Measurements from ENCODE around the gene CDK19. TPM values are rescaled to one million over a fixed set of nuclear protein-coding genes. Genes with fewer than 3 reads are reported as not detected.
"Not testable (repeated sequence)": the region's sequence is repeated elsewhere in the genome, so short reads cannot be mapped to it uniquely, and the experiment has no call there.

Gene CDK19
- total RNA-seq, 6 experiments from 2014 or later: 18.6 to 22.4 (median 20.0) TPM

DNA sequence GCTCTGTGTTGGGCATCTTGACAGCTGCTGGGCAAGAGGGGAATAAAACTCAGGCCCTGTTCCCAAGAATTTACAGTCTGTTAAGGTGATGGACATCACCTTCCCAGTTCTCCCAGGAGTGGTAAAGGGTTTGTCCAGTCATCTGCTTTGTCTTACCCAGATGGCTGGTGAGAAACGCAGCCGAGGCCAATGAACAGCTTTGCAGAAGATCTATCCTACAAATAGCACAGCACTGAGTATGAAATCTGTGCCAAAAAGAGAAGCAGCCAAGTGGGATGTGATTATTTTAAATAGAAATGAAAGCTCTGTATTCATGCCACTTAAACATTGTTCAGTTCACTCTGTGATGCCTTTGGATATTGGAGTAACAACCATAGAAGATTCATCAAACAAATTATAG lies 206.2 kb downstream of the CDK19 start:
- no peaks in the 10 kb centered on the region for H3K9me3 Mint-ChIP-seq
- DNase-seq: no peak
- TF ChIP-seq, protein P1, sequence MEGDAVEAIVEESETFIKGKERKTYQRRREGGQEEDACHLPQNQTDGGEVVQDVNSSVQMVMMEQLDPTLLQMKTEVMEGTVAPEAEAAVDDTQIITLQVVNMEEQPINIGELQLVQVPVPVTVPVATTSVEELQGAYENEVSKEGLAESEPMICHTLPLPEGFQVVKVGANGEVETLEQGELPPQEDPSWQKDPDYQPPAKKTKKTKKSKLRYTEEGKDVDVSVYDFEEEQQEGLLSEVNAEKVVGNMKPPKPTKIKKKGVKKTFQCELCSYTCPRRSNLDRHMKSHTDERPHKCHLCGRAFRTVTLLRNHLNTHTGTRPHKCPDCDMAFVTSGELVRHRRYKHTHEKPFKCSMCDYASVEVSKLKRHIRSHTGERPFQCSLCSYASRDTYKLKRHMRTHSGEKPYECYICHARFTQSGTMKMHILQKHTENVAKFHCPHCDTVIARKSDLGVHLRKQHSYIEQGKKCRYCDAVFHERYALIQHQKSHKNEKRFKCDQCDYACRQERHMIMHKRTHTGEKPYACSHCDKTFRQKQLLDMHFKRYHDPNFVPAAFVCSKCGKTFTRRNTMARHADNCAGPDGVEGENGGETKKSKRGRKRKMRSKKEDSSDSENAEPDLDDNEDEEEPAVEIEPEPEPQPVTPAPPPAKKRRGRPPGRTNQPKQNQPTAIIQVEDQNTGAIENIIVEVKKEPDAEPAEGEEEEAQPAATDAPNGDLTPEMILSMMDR (IDR thresholded peaks at IDR 0.05): no peak
- no peaks in the 10 kb centered on the region; the same call in 1 of the 2 replicates for H3K36me3 Mint-ChIP-seq (ENCODE audit: low read depth)
- no peaks in the 10 kb centered on the region for H3K27me3 Mint-ChIP-seq (ENCODE audit: insufficient read depth)
- H3K4me3 Mint-ChIP-seq: no peak overlapping the region
- H3K4me1 Mint-ChIP-seq (ENCODE audit: low read depth): no peaks in the 10 kb centered on the region
- H3K27ac Mint-ChIP-seq: no peak overlapping the region

DNA sequence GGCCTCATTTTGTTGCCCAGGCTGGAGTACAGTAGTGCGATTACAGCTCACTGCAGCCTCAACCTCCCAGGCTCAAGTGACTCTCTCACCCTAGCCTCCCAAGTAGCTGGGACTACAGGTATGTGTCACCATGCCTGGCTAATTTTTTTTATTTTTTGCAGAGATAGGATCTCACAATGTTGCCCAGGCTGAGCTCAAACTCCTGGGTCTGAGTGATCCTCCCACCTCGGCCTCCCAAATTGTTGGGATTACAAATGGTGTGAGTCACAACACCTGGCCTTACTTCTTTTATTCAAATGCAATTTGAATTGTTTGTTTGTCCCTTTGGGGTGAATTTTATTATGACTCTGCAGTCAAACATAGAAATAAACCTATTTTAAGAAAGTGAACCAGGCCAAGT lies 207.1 kb downstream of the CDK19 start:
- no peaks in the 10 kb centered on the region for H3K27me3 Mint-ChIP-seq (ENCODE audit: insufficient read depth)
- H3K27ac Mint-ChIP-seq: no peak overlapping the region

DNA sequence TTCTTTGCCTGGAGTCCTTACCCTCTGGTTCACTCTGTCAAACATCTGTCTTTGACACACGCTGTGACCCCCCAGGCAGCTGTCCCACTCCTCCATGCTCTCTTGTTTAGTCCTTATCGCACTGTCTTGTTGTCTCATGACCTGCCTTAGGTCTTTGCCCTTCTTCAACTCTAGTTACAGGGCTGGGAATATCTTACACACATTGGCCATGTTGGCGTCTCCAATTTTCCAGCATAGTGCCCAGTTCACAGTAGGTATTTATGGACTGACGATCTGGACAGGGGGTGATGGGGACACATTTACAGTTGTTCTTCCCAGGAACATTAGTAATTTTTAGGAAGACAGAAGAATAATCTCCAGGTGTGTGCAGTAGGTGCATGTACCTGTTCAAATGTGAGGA lies 209.1 kb downstream of the CDK19 start:
- Mint-ChIP-seq H3K27ac (no peak overlapping the region), H3K36me3 (ENCODE audit: low read depth) (no peaks in the 10 kb centered on the region)
- TF ChIP-seq, protein P1 (IDR thresholded peaks at IDR 0.05): no peak

More for the DNA sequence above, 207.1 kb downstream of the CDK19 start:
- DNase-seq: no peak
- Mint-ChIP-seq H3K4me1 (ENCODE audit: low read depth) (no peaks in the 10 kb centered on the region), H3K36me3 (ENCODE audit: low read depth) (no peaks in the 10 kb centered on the region), H3K9me3 (no peaks in the 10 kb centered on the region), H3K4me3 (no peak overlapping the region)
- TF ChIP-seq, protein P1 (IDR thresholded peaks at IDR 0.05): no peak

DNA sequence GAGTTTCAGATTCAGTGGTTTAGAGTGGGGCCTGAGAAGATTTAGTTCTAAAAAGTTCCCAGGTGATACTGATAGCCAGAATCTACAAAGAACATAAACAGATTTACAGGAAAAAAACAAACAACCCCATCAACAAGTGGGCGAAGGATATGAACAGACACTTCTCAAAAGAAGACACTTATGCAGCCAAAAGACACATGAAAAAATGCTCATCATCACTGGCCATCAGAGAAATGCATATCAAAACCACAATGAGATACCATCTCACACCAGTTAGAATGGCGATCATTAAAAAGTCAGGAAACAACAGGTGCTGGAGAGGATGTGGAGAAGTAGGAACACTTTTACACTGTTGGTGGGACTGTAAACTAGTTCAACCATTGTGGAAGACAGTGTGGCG lies 214.6 kb downstream of the CDK19 start:
- DNase-seq; H3K9me3 Mint-ChIP-seq; H3K27me3 Mint-ChIP-seq (ENCODE audit: insufficient read depth); H3K27ac Mint-ChIP-seq; H3K4me1 Mint-ChIP-seq (ENCODE audit: low read depth); H3K36me3 Mint-ChIP-seq (ENCODE audit: low read depth); H3K4me3 Mint-ChIP-seq: not testable (repeated sequence)

More for the DNA sequence above, 209.1 kb downstream of the CDK19 start:
- Mint-ChIP-seq H3K4me3 (no peak overlapping the region), H3K9me3 (no peaks in the 10 kb centered on the region), H3K4me1 (ENCODE audit: low read depth) (no peaks in the 10 kb centered on the region), H3K27me3 (ENCODE audit: insufficient read depth) (no peaks in the 10 kb centered on the region)
- no peak for DNase-seq

DNA sequence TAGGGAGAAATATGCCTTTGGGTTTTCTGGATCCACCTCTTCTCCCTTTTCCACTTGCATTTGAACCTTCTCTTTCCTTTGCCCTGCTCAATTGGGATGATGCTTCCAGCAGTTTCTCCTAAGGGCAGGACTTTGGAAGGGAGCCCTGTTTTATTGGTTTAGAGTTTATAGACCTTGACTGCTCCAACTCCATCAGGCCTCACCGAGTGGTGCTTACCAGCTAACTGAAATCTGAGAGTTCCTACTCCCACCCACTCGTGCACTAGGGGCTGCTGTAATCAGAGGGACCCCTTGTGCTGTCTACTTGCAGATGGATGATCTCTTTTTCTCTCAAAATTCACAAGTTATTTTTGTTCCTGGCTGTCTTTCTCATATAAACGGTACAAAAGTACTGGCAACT lies 217.5 kb downstream of the CDK19 start:
- TF ChIP-seq, protein P1 (IDR thresholded peaks at IDR 0.05): no peak

DNA sequence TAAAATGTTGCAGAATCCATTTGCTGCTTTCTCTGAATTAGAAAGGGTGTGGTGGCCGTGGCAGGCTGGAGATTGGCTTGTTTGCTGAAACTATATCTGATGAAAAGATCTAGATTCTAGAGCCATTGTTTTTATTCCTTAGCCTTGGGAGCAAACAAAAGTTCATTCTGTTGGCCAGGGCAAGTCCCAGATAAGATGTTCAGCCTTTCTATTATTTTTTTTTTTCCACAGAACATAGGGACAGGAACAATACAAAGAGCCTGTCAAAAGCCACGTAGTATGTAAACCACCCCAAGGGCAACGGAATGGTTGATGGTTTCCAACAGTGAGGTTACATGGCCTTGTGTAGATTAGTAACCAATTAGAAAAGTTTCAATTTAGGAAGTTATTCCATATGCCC lies 218.9 kb downstream of the CDK19 start:
- no peaks in the 10 kb centered on the region for H3K27me3 Mint-ChIP-seq (ENCODE audit: insufficient read depth)
- peaks cover 9% of the 10 kb centered on the region for H3K36me3 Mint-ChIP-seq (ENCODE audit: low read depth)
- TF ChIP-seq, protein P1 (IDR thresholded peaks at IDR 0.05): no peak
- H3K9me3 Mint-ChIP-seq: no peaks in the 10 kb centered on the region
- peaks cover 9% of the 10 kb centered on the region for H3K4me1 Mint-ChIP-seq (ENCODE audit: low read depth)
- DNase-seq: no peak
- H3K27ac Mint-ChIP-seq: no peak overlapping the region
- no peak overlapping the region for H3K4me3 Mint-ChIP-seq

More for the DNA sequence above, 217.5 kb downstream of the CDK19 start:
- no peak for DNase-seq
- H3K27ac Mint-ChIP-seq: no peak overlapping the region
- no peak overlapping the region for H3K4me3 Mint-ChIP-seq
- H3K27me3 Mint-ChIP-seq (ENCODE audit: insufficient read depth): no peaks in the 10 kb centered on the region
- H3K9me3 Mint-ChIP-seq: no peaks in the 10 kb centered on the region
- H3K36me3 Mint-ChIP-seq (ENCODE audit: low read depth): peaks cover 9% of the 10 kb centered on the region
- peaks cover 1% of the 10 kb centered on the region; the same call in 1 of the 2 replicates for H3K4me1 Mint-ChIP-seq (ENCODE audit: low read depth)
